GM18511 (cell line): ENCODE data around the gene LRRC17.
"Not testable (repeated sequence)": the region's sequence is repeated elsewhere in the genome, so short reads cannot be mapped to it uniquely, and the experiment has no call there.

Experiments
- ATAC-seq: cut with Tn5 transposase; IDR thresholded peaks from one replicate; pipeline ENCODE4 v1.9.1; 2021; ENCODE audit warnings: mild to moderate bottlenecking, moderate library complexity; ENCODE audit not compliant: unreplicated experiment

The LRRC17 gene

DNA sequence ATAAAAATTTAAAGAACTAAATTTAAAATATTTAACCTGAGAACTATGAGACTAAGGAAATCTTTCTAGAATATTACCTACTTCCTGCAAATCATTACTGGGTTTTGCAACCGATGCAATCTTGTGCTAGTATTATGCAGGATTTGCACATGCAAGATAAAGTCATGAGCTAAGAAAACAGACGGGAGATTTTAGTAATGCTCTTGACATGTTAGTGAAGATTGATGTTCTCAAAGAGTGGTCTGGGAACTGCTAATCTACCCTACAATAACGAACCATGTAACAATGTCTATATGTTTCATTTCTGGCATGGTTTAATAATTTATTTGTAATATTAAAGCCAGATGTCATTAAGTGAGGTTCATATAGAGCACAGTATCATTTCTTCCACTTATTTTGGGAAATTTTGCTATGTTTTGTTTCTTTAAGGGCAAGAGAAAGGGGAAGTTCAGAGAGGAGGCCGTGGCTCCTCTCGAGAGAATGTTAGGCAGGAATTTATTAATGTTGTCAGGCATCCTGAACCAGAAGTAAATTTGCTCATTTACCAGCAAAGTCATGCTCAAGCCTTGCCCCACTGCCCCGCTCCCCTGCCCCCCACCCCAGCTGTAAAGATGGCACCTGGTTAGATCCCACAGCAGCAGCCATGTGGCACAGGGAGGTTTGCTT is 22.8 kb downstream of the LRRC17 start:
- ATAC-seq, result no peak

DNA sequence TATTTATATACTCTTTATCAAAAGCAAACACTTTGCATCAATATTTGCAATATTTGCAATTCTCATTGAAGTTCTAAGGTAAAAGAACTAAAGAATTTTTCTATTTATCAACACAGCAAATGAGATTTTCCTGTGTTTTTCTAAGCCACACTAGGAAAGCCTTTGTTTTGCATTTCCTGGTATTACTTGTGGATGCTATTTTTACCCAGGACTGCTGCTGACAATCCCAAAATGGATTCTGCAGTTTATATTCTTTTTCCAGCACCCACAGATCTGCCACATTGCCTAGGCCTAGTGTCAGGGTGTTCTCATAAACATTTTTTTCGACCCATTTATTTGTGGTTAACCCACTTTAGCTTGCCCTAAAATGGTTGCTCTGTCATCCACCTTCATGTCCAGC is 25.9 kb downstream of the LRRC17 start:
- ATAC-seq, result no peak

GRCh38 chr7:102942181-102942866 is 29.5 kb downstream of the LRRC17 start:
- no peak for ATAC-seq

DNA sequence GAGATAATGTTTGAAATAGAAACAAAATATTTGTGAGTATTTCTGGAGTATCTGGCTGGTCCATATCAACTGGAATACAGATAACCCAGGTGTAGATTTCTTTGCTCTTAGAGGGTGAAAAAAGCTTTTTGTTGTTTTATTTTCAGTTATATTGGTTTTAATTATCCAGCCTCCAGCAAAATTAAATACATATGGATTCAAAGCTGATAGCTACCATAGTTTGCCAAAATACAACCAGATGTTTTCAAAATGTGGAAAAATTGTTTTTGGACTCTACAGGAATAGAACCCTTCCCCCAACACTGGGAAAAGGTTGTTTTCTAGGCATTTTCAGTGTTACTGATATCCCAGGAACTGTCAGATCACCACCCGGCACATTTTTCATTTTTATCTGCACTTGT is 30.1 kb downstream of the LRRC17 start:
- ATAC-seq, result no peak

GRCh38 chr7:102943423-102944169 is 30.8 kb downstream of the LRRC17 start:
- no peak for ATAC-seq

DNA sequence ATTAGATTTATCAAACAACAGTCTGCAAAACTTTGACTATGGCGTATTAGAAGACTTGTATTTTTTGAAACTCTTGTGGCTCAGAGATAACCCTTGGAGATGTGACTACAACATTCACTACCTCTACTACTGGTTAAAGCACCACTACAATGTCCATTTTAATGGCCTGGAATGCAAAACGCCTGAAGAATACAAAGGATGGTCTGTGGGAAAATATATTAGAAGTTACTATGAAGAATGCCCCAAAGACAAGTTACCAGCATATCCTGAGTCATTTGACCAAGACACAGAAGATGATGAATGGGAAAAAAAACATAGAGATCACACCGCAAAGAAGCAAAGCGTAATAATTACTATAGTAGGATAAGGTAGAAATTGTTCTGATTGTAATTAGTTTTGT is 31.4 kb downstream of the LRRC17 start:
- no peak for ATAC-seq

DNA sequence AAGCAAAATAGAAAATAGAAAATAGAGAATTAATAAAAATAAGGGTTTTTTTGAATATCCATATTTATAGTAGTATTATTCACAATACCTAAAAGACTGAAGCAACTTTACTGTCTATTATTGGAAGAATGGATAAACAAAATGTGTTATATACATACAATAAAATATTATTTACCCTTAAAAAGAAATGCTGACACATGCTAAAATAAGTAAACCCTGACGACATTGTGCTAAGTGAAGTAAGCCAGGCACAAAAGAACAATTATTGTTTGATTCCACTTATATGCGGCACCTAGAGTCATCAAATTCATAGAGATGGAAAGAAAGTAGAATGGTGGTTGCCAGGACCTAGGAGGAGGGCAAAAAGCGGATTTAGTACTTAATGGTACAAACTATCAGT is 39.0 kb downstream of the LRRC17 start:
- ATAC-seq, result no peak

DNA sequence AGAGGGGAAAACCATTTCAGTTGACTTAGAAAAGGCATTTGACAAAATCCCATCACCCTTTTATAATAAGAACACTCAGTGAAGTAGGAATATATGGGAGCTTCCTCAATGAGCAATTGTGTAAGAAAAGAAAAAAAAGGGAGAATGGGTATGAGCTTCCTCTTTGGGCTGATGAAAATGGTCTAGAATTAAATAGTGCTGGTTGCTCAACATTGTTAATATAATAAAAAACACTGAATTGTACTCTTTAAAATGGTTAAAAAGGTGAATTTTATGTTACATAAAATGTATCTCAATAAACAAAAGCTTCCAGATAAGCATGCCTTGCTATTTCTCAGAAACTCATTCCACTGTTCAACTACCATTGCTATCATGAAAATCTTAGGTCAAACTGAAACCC is 40.6 kb downstream of the LRRC17 start:
- ATAC-seq, result no peak

GRCh38 chr7:102954359-102954758 is 41.6 kb downstream of the LRRC17 start:
- not testable (repeated sequence) for ATAC-seq

GRCh38 chr7:102958004-102958403 is 45.2 kb downstream of the LRRC17 start:
- ATAC-seq, result not testable (repeated sequence)

DNA sequence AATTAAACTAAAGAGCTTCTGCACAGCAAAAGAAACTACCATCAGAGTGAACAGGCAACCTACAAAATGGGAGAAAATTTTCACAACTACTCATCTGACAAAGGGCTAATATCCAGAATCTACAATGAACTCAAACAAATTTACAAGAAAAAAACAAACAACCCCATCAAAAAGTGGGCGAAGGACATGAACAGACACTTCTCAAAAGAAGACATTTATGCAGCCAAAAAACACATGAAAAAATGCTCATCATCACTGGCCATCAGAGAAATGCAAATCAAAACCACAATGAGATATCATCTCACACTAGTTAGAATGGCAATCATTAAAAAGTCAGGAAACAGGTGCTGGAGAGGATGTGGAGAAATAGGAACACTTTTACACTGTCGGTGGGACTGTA is 49.2 kb downstream of the LRRC17 start:
- ATAC-seq, result not testable (repeated sequence)

DNA sequence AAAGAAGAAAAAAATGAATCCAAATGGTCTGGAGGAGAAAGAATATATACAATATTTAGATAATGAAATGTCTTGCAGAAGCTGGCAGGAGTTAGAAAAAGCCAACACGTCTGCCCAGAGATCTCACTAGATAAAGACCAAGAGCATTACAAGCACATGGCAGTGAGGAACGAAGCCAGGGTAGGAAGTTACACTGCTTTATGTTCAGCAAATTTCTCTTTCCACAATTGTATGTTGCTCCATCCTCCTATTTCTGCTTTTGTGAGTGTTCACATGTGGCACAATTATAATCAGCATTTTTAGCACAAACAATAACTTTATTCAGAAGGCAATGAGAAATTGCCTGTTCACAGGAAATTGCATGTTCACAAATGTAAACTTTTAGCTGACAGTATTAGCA is 53.7 kb downstream of the LRRC17 start:
- no peak for ATAC-seq

DNA sequence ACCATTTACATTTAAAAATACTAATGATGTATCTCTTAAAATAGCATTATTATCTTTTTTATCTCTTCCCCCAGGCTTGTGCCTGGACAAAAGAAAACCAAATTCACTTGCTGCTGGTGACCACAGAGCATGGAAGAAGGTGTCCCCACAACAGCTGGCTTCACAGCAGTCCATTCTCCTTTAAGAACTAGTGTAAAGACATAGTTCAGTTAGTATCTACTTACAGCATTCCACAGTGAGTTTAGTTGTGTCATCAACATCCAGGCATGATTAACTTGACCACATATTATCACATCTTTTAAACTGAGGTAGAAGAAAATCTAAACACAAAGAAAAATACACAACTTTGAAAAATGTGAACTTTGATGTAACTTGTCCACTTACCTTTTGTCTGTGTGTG is 55.0 kb downstream of the LRRC17 start:
- no peak for ATAC-seq

DNA sequence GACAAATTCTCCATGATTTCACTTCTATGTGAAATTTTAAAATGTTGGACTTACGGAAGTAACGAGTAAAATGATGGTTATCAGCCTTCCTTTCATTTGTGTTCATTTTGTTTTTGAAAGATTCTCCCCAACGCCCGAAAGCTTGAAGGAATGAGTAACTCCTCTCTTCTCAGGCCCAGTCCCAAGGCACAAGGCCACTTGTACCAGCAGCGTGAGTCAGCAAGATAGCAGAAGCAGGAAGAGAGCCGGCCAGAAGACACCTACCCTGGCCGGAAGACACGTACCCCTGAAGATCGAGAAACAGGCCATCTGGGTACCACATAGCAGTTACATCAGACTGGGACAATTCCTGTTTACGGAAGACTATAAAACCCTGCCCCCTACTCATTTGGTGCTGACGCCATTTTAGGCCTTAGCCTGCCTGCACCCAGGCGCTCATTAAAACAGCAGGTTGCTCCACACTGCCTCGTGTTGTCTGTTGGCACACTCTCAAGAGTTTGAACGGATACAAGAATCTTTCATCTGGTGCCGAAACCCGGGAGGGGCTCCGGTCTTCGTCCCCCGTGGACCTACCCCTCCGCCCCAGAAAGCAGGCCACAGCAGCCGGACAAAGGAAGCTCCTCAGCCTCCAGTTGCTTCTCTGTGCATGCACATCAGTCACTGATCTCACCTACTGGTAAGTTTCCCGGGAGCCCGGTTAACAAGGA is 60.4 kb downstream of the LRRC17 start:
- ATAC-seq, result no peak

GRCh38 chr7:102974366-102975236 is 61.8 kb downstream of the LRRC17 start:
- ATAC-seq, result no peak

DNA sequence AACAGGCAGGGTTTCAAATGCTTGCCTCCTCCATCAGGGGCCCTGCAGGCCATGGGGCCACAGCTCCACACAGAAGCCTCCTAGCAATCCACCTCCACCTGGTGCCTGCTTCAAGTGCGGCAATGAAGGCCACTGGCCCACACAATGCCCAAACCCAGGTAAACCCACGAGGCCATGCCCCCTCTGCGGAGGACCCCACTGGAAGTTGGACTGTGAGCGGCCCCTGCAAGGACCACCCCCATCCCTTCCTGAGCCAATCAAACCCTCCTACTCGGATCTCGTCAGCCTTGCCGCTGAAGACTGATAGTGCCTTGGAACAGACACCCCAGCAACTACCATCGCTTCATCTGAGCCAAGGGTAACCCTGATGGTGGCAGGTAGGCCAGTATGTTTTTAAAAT is 63.1 kb downstream of the LRRC17 start:
- ATAC-seq, result no peak

- no peak for ATAC-seq
Measured at GRCh38 chr7:102976493-102976892, 63.7 kb downstream of the LRRC17 start.

DNA sequence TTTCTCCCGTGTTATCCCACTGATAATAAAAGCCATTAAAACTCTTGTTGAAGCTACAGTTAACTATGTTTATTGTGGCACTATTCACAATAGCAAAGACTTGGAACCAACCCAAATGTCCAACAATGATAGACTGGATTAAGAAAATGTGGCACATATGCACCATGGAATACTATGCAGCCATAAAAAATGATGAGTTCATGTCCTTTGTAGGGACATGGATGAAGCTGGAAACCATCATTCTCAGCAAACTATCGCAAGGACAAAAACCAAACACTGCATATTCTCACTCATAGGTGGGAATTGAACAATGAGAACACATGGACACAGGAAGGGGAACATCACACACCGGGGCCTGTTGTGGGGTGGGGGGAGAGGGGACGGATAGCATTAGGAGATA is 64.8 kb downstream of the LRRC17 start:
- not testable (repeated sequence) for ATAC-seq

DNA sequence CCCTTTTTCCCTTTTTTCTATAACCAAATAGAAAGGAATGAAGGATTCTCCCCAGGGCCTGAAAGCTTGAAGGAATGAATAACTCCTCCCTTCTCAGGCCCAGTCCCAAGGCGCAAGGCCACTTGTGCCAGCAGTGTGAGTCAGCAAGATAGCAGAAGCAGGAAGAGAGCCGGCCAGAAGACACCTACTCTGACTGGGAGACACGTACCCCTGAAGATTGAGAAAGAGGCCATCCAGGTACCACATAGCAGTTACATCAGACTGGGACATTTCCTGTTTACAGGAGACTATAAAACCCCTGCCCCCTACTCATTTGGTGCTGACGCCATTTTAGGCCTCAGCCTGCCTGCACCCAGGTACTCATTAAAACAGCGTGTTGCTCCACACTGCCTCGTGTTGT is 65.5 kb downstream of the LRRC17 start:
- no peak for ATAC-seq

DNA sequence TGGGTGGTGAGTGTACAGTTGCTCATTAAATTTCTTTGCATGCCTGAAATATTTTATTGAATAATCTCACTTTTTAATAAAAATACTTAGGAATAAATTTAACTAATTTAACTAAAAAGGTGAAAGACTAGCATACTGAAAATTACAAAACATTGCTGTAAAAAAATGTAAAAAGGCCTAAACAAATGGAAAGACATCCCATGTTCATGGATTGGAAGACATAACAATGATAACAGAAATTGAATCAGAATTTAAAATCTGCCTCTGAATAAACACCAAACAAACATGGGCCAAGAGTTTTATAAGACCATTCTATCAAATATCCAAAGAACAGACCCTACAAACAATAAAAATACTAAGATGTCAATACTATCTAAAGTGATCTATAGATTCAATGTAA is 66.9 kb downstream of the LRRC17 start:
- ATAC-seq, result no peak
